ENCODE results near the gene SCIN.

SCIN gene

DNA sequence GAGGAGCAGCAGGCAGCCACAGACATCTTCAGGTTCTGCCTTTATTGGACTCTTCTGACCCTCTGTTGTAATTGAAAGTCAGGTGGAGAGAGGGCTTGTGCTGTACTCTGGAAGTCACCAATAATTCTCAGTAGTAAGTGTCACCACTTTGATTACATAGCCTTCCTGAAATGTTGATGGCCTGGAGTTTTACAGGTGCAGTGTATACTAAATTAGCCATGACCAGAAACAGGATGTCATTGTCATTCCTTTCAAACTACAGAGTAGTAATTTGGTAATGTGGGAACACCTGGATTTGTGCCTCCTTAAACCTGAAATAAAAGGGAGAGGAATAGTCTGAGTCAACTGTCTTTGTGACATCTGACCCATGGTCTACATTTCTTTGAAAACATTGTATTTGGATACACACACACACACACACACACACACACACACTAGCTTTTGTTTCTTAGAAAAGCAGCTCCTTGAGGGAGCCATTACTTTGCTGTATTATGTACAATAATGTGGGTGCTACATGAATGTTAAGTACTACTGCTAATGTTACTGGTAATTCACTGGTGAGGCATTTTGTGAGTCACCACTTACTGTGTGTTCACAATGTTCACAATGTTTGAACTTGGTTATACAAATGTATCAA, 136.5 kb downstream of the SCIN start:
- TF ChIP-seq TAF1 (IDR thresholded peaks at IDR 0.05; ENCODE audit: borderline replicate concordance, insufficient read depth, low read length): no peak
- TF ChIP-seq, protein P1, sequence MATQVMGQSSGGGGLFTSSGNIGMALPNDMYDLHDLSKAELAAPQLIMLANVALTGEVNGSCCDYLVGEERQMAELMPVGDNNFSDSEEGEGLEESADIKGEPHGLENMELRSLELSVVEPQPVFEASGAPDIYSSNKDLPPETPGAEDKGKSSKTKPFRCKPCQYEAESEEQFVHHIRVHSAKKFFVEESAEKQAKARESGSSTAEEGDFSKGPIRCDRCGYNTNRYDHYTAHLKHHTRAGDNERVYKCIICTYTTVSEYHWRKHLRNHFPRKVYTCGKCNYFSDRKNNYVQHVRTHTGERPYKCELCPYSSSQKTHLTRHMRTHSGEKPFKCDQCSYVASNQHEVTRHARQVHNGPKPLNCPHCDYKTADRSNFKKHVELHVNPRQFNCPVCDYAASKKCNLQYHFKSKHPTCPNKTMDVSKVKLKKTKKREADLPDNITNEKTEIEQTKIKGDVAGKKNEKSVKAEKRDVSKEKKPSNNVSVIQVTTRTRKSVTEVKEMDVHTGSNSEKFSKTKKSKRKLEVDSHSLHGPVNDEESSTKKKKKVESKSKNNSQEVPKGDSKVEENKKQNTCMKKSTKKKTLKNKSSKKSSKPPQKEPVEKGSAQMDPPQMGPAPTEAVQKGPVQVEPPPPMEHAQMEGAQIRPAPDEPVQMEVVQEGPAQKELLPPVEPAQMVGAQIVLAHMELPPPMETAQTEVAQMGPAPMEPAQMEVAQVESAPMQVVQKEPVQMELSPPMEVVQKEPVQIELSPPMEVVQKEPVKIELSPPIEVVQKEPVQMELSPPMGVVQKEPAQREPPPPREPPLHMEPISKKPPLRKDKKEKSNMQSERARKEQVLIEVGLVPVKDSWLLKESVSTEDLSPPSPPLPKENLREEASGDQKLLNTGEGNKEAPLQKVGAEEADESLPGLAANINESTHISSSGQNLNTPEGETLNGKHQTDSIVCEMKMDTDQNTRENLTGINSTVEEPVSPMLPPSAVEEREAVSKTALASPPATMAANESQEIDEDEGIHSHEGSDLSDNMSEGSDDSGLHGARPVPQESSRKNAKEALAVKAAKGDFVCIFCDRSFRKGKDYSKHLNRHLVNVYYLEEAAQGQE (IDR thresholded peaks at IDR 0.05; ENCODE audit: insufficient read depth in 1 of 2, low read depth in 2 of 2, low read length in 2 of 2): no peak
- TF ChIP-seq FOXP2 (optimal IDR thresholded peaks at IDR 0.05; ENCODE audit: borderline replicate concordance, extremely low read depth, extremely low read length, insufficient read depth): no peak
- no peak for TF ChIP-seq POLR2AphosphoS5 (IDR thresholded peaks at IDR 0.05; ENCODE audit: low read depth, low read length)
- no peak for TF ChIP-seq SIN3A (IDR thresholded peaks at IDR 0.05; ENCODE audit: borderline replicate concordance, insufficient read depth, low read length)

DNA sequence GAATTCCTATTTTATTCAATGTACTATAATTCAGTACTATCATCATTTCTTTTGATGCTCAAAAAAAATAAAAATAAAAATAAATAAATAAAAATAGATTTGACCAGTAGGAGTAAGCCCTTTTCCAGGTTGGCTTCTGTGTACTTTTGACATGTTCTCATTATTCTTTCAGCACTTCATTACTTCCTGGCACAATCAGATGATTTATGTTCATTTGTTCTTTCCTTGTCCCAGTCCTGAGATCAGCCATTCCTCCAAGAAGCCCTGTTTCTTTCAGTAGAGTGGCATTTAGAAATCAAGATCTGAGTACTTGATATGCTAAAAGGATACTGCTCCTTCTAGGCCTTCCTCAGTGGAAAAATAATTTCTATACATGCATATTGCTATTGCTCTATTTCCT, 137.8 kb downstream of the SCIN start:
- TF ChIP-seq TAF1 (IDR thresholded peaks at IDR 0.05; ENCODE audit: borderline replicate concordance, insufficient read depth, low read length): no peak
- TF ChIP-seq SIN3A (IDR thresholded peaks at IDR 0.05; ENCODE audit: borderline replicate concordance, insufficient read depth, low read length): no peak
- no peak for TF ChIP-seq POLR2AphosphoS5 (IDR thresholded peaks at IDR 0.05; ENCODE audit: low read depth, low read length)
- no peak for TF ChIP-seq FOXP2 (optimal IDR thresholded peaks at IDR 0.05; ENCODE audit: borderline replicate concordance, extremely low read depth, extremely low read length, insufficient read depth)
- TF ChIP-seq, protein P1 (IDR thresholded peaks at IDR 0.05; ENCODE audit: insufficient read depth in 1 of 2, low read depth in 2 of 2, low read length in 2 of 2): no peak
